CD4-positive, alpha-beta T cell treated with Interleukin-15 for 1 hour (primary cell): ENCODE results near the gene GLRX3.
A peak's percentile ranks its signal among the peaks of the same experiment; 100 is the strongest.

Experiments used
- DNase-seq: peaks from one replicate; pipeline ENCODE4 v3.0.0-alpha.2; 2020

GLRX3 gene

GRCh38 chr10:130138479-130138866 is 2.3 kb downstream of the GLRX3 start:
- DNase-seq: no peak

GRCh38 chr10:130140425-130140824 is 4.2 kb downstream of the GLRX3 start:
- no peak for DNase-seq

DNA sequence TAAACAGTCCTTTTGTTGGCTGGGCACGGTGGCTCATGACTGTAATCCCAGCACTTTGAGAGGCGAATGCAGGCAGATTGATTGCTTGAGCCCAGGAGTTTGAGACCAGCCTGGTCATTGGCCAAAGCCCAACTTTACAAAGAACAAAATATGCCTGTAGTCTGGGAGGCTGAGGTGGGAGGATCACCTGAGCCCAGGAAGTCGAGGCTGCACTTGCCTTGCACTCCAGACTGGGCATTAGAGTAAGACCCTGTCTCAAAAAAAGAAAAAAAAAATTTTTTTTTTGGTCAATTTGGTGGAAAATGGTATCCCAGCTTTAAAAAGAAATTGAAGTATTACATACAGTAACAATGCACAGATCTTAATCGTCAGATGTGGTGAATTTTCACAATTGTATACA is 4.8 kb downstream of the GLRX3 start:
- DNase-seq: no peak

- DNase-seq: no peak
These were observed 5.3 kb downstream of the GLRX3 start for GRCh38 chr10:130141460-130141859.

GRCh38 chr10:130141878-130142277 is 5.7 kb downstream of the GLRX3 start:
- DNase-seq: no peak

DNA sequence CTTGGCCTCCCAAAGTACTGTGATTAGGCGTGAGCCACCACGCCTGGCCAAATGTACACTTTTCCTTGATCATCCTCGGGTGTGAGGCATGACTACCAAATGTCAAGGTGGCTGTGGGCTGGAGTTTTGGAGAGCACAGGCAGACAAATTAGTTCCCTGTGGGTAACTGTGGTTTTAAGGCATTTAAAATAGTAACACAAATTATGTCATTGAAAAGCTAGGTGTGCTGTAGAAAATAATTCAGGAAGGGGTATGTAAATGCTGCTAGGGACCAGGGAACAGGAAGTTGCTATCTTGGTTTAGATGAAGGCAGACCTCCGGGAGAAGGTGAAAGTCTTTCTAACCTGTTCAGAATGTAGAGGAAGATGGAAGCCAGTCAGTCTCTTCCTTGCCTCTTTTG is 9.9 kb downstream of the GLRX3 start:
- no peak for DNase-seq

DNA sequence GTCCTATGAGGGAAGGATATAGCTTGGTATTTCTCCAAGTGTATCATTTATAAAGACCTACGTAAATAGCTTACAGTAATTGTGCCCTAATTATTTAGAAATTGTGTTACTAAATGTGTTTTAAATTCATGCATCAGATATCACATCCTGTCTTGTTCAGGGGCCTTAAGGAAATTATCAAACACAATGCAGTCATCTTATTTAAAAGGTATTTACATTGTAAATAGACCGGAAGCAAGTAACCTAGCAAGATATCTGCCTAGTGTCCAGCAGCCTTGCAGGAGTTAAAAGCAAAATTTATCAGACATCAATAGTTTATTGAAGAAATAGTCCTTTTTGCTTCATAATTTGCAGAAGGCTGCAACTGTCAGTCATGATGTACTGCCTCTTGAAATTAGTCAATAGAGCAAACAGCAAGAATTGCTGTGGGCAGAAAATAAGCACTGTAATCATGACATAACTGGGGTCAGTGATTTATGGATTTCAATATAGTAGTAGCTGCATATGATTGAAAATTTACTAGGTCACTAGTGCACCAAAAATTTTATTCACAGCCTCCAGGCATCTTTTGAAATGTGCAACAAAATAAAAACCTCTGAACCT is 23.1 kb downstream of the GLRX3 start:
- no peak for DNase-seq

GRCh38 chr10:130160775-130161174 is 24.6 kb downstream of the GLRX3 start:
- no peak for DNase-seq

- DNase-seq: no peak
These were observed 25.1 kb downstream of the GLRX3 start for GRCh38 chr10:130161331-130161730.

- DNase-seq: no peak
These were observed 31.0 kb downstream of the GLRX3 start for GRCh38 chr10:130167193-130167592.

DNA sequence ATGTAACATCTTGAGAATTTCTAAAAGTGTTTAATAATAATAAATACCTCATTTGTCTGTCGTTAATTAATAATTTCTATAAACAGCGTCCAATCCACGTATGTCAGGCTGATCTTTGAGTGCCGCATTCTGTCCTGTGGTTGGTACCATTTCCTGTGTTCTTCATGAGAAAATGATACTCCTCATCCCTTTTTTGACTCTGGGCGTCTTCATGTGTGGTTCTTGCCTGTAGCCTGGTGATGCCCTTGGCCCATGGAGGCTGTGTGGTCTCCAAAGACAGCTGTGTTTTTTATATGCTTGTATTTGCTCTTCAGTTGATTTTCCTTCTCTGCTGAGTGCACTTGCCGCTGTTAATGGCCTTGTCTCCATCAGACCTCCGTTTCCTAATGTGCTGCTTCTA is 31.5 kb downstream of the GLRX3 start:
- no peak for DNase-seq

GRCh38 chr10:130169136-130169859 is 33.1 kb downstream of the GLRX3 start:
- no peak for DNase-seq

DNA sequence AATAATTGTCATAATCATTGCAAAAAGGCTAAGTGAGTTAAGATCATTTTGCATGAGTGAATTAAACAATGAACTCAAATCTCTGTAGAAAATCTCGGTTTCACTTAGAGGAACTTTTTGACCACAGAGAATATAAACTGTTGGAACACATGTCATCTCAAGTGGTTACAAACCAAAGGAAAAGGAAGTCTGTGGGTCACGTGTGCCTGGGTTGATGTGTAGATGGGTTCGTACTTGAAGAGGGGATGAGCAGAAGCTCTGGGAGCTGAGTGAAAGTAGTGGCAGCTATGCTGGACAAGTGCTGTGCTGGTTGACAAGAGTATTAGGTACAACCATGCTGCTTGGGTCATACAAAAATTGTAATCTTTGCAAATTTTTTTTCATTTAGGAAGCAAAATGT is 35.0 kb downstream of the GLRX3 start:
- no peak for DNase-seq

DNA sequence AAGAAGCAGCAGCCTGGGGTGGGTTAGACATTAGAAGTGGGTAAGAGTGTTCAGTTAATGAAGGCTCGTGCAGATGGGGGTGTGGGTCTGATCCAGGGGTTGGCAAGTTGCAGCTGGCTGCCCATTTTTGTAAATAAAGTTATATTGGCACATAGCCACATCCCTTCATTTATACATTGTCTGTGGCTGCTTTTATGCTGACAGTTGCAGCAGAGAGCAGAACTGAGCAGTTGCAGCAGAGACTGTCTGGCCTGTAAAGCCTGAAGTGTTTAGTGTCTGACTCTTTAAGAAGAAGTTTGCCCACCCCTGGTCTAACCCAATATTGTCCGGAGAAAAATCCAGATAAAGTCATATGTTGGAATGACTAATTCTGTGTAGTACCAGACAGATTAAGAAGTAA is 38.1 kb downstream of the GLRX3 start:
- DNase-seq: no peak

DNA sequence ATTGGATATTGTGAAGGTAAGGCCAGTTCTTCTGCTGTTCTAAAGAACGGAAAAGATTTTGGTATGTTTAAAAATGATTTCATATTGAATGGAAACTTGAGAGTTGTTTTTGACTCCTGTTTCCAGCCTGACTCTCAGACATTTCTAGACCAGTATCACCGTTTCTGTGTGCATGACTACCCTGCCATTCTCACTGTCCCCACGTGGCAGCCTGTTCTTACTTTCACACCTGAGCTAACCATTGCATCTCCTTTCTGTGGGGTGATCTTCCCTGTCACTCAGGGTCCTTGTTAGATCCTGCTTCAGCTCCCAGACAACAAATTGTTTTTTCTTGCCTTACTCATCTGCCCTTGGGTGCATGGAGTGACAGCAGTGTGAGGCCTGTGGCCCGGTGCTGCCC is 38.9 kb downstream of the GLRX3 start:
- DNase-seq: no peak

GRCh38 chr10:130177250-130177649 is 41.1 kb downstream of the GLRX3 start:
- no peak for DNase-seq

DNA sequence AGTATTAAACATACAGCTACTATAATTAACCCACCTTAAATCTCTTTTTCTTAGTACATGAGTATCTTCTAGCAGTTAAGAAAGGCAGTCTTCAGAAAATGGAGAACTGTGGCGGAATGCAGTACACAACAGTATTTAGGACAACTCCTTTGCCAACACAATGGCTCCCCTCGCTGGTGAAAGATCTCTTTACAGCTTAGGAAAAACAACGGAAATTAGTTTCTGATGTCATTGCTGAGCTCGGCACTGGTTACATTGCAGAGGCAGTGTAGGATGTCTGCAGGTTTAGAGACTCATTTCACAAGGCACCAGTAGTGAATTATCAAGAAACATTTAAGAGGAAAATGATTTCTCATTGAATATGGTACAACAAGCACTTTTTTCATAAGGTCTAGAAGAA is 43.4 kb downstream of the GLRX3 start:
- DNase-seq: no peak

DNA sequence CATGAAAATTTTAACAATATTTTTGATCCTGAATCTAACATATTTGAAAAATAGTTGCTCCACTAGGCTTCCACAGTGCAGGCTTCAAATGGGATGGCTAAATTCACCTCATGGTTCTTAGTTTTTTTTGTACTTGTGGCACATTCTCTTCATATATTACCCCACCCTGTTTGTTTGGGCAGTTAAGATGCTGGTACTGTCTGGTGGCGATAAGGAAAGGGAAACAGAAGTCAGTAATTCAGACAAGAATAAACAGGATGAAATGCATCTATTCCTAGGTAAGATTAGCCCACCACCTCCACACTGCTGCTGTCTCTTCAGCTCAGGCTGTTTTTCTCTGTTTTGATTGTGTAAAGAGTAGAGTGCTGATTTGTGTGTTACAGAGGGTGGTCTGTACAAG is 44.2 kb downstream of the GLRX3 start:
- DNase-seq: no peak

DNA sequence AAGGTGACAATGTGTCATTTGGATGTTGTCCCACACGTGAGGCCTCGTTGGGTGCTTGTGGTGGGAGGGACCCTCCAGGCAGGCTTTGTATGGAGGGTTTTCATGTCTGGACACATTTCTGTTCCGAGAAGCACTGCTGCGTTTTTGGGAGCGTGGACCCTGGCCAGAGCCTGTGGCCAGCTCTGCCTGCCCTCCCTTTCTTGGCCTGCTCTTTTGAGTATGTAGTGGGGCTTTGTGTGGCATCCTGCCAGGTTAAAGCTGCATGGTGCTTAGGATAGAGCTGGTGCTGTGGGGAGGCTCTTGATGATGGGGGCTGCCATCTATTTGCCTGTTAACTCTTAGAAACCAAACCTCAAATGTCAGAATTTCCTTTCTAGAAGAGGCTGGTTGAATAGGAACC is 45.7 kb downstream of the GLRX3 start:
- DNase-seq: no peak

- no peak for DNase-seq
These were observed 49.4 kb downstream of the GLRX3 start for GRCh38 chr10:130185591-130185990.

- no peak for DNase-seq
These were observed 52.3 kb downstream of the GLRX3 start for GRCh38 chr10:130188195-130189175.

DNA sequence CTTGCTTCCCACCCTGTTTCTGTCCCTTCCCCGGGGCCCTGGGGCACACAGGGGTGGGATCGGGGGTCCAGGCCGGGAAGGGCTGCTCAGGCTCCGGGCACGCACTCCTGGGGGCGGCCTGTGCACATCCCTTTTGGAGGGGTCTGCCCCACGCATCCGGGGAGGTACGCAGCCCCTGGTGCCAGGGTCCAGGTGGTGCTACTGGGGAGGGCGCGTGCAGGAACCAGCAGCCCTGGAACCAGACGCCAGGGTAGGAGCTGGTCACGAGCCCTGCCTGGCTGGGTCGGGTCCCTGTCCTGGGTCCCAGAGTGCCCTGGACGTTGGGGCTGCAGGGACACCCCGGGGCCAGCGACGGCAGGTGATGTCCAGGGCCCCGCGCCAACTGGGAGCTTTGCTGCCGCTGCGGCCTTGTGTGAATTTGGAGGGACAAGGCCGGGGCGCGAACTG is 53.4 kb downstream of the GLRX3 start:
- DNase-seq: no peak

DNA sequence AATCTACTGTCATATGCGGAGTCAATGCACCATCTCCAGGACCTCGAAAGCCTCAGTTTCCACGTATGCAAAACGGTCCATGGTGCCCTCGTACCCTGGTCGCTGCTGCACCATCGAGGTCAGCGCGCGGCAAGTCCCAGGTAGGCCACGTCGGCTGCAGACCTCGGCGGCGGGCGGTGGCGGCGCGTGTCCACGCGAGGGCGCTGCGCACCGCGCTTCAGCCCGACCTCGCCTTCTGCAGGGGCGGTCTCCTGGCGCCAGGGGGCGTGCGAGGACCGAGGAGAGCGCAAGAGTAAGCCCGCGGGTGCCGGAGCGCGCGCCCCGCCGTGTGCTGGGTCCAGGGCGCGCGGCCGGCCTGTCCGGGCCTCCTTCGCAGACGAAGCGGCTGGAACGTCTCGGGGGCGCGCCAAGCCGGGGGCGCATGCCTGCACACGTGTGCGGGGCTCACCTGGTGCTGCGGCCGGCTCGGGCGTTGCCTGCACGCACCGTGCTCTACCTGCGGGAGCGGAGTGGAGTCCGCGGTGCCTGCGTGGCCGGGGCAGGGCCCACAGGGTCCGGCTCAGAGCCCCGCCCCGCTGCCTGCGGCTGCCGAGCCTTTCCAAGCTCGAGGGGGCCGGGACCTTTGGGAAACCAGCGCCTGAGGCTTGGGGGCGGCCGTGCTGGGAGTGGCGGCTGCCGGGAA is 54.0 kb downstream of the GLRX3 start:
- peak; percentile 83 for DNase-seq
